Superior temporal gyrus (tissue), 1 donor: Measurements from ENCODE around the gene MPDZ.

Experiments used
- DNase-seq: peaks from one replicate; pipeline ENCODE4 v3.0.0-alpha.2; 2016; ENCODE audit errors: extremely low spot score

MPDZ gene

DNA sequence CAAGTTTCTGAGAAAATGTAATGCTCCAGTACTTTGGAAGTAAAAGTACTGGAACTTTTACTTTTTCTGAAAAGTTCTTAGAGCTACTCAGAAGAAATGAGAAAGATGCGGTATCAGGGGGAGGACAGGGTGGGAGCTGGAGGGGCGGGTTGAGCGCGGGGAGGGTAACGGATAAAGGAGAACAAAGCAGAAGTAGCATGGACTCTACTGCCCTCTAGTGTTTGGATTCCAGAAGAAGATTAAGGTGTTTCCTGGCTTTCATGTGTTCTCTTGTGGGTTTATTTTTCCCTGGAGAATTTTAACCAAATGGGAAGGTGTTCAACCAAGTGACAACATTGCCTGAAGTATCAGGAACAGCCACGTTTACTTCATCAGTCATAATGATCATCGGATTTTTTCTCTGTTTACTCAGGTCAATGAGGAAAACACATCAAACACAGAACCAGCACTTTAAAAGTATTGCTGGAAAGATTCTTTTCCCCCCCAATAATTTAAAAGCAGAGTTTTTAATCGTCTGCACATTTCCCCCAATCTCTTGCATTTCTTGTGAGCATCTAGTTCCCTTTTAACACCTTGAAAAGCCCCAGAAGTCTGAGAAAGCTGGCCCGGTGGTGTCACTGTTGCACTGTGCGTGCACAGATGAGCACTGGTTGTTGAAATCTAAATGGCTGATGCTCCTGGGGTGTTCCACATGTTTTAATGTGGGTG is 190.6 kb downstream of the MPDZ start:
- peak; percentile 85 for DNase-seq

DNA sequence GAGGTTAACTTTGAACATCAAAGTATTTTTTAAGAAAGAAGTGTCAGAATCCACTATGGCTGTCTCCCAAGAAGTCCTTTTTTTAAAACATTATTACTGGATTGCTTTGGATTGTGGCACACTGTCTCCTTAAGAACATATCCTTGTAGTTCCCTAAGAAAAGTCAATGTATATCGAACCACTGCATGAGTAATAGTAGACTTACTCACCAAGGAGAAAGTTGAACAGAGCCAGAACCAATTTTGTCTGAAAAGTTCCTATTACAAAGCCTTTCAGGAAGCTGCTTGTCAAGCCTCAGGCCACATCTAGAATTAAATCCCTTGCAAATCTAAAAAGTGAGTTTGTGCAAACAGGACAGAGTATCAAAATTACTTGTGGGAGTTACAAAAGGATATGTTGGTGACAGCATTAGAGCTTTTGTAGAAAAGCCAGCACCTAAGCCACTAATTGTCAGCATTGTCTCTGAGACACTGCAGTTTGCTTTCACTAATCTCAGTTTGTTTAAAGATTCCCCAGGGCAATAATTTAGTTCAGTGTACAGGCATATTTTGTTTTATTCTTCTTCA is 195.4 kb downstream of the MPDZ start:
- no peak for DNase-seq

GRCh38 chr9:13083366-13083765 is 196.1 kb downstream of the MPDZ start:
- DNase-seq = no peak

GRCh38 chr9:13082796-13083195 is 196.7 kb downstream of the MPDZ start:
- no peak for DNase-seq

DNA sequence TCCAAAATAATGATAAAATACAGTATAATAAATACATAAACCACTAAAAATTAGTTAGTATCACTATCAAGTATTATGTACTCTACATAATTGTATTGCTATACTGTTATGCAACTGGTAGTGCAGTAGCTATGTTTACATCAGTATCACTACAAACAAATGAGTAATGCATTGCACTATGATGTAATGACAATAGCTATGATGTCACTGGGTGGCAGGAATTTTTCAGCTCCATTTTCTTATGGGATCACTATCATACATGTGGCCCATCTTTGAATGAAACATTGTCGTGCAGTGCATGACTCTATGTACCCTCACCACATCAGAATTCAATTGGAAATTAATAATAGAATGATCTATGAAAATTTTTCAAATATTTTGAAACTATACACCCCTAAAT is 201.3 kb downstream of the MPDZ start:
- no peak for DNase-seq

- no peak for DNase-seq
These were observed 202.9 kb downstream of the MPDZ start for GRCh38 chr9:13076616-13077015.

- no peak for DNase-seq
These were observed 207.6 kb downstream of the MPDZ start for GRCh38 chr9:13071921-13072320.

- no peak for DNase-seq
These were observed 208.6 kb downstream of the MPDZ start for GRCh38 chr9:13070612-13071595.

DNA sequence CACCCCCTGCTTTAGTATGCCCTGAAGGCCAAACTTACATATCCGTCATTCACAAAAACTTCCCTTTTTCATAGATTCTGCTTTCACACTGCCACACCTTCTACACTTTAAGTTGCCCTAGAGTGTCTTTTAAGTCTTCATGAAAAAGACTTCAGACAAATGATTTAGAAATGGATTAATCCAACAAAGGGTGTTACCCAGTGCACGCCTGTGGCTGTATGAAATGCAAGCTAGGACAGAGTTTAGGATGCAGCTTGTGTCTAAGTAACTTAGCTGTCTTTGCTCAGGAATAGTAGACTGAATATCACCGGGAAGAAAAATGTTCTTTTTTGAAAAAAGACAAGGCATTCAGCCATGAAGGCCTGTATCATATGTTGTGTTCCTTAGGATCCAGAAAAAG is 210.0 kb downstream of the MPDZ start:
- DNase-seq = no peak

- DNase-seq = no peak
These were observed 214.8 kb downstream of the MPDZ start for GRCh38 chr9:13064676-13065075.

DNA sequence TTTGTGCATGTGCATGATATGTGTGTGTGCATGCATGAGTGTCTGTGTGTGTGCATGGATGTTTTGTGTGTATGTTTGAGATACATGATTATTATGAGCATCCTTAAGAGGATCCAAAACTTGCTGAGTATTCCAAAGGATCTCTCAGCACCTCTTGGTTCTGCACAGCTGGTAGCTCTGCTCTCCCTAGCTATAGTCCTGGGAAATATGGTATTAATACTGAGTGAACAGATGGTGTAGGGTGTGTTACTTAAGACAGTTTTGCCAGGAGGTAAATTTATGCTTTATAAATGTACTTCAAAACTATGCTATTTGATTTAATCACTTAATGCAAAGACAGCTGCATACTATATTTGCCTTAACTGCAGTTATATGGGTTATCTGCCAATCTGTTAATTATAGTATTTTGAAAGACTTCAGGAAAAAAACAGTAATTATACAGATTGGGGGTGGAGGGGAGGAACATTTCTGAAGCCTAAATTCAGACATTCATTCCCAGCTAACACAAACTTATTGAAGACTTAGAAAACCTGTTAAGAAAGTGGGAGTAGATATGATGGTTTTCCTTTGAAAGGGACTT is 215.5 kb downstream of the MPDZ start:
- peak; percentile 47 for DNase-seq

GRCh38 chr9:13061390-13061789 is 218.1 kb downstream of the MPDZ start:
- no peak for DNase-seq
